ENCODE results near the gene MYBPH.

GRCh38 chr1:203168256-203168786 is 7.3 kb downstream of the MYBPH start:
- TF ChIP-seq CTCF (IDR thresholded peaks at IDR 0.05) (no peak), POLR2A (IDR thresholded peaks at IDR 0.05) (no peak), EP300 (IDR thresholded peaks at IDR 0.05) (no peak)
